Aorta (tissue), 5 donors: Measurements from ENCODE around the gene DIS3. TPM values are rescaled to one million over a fixed set of nuclear protein-coding genes. Genes with fewer than 3 reads are reported as not detected.
"Not testable (repeated sequence)": the region's sequence is repeated elsewhere in the genome, so short reads cannot be mapped to it uniquely, and the experiment has no call there.

Source experiments
- ATAC-seq: fragments of 200-7000 bp; cut with Tn5 transposase; one replicate; pipeline ENCODE4 v1.9.1; 2022; ENCODE audit warnings: moderate library complexity; ENCODE audit not compliant: low FRiP score
- DNase-seq, 2 donors: peaks; one replicate each; pipeline ENCODE4 v3.0.0-alpha.2; 2020
- H3K27ac ChIP-seq, 2 donors: one replicate each; pipeline ENCODE4 v1.5.1; 2013; ENCODE audit warnings: low read length in 2 of 2, mild to moderate bottlenecking in 2 of 2, moderate library complexity in 2 of 2, control low read depth in 1 of 2, inconsistent platforms in 1 of 2, low read depth in 1 of 2
- H3K27me3 ChIP-seq, 2 donors: one replicate each; pipeline ENCODE4 v1.6.1; 2013; ENCODE audit warnings: control low read depth in 1 of 2, low read length in 1 of 2, mild to moderate bottlenecking in 1 of 2, moderate library complexity in 1 of 2; ENCODE audit not compliant: insufficient read depth in 2 of 2, control insufficient read depth in 1 of 2
- H3K36me3 ChIP-seq, 2 donors: one replicate each; pipeline ENCODE4 v1.6.1; 2013; ENCODE audit warnings: control low read depth in 1 of 2, low read length in 1 of 2, mild to moderate bottlenecking in 1 of 2; ENCODE audit not compliant: insufficient read depth in 2 of 2, control insufficient read depth in 1 of 2
- H3K4me1 ChIP-seq, 2 donors: one replicate each; pipeline ENCODE4 v1.6.1; 2013; ENCODE audit warnings: low read length in 2 of 2, control low read depth in 1 of 2, mild to moderate bottlenecking in 1 of 2, moderate library complexity in 1 of 2; ENCODE audit not compliant: insufficient read depth in 2 of 2, control insufficient read depth in 1 of 2
- H3K4me3 ChIP-seq, 2 donors: one replicate each; pipeline ENCODE4 v1.5.1; 2013; ENCODE audit warnings: low read length in 2 of 2, control low read depth in 1 of 2, mild to moderate bottlenecking in 1 of 2
- H3K9me3 ChIP-seq: one replicate; pipeline ENCODE4 v1.6.1; 2013; ENCODE audit warnings: mild to moderate bottlenecking, low read length; ENCODE audit not compliant: control insufficient read depth
- WGBS, 2 donors: extraction: QIAGEN DNeasy Blood & Tissue Kit; methylation state at CpG; one replicate each; pipeline ENCODE4 v1.1.7; 2013; 5-methylcytosine and 5-hydroxymethylcytosine counted together
- intact Hi-C, 2 donors: fragments of 100-400 bp; cut with DNase I; formaldehyde crosslinking; loops; one replicate each; pipeline versions ENCODE4 v1.14.2 to v1.15.0; 2022
- long read RNA-seq, 2 donors: library from polyadenylated mRNA; unstranded; transcript quantifications; one replicate each; pipeline ENCODE4 v2.0.0, GENCODE V29; 2020 to 2021
- polyA plus RNA-seq, 2 donors: library from polyadenylated mRNA; stranded (reverse); fragments of 200-250 nt; gene quantifications; one replicate each; pipeline ENCODE4 v1.2.3, GENCODE V29; 2013
- total RNA-seq, 2 donors: library from RNA; stranded (reverse); fragmentation: NEBNext Ultra II Directional; extraction: Animal tissue kit (Norgen Biotek cat#: 25700); gene quantifications; one replicate each; pipeline ENCODE4 v1.2.1, GENCODE V29; 2021
- donor health status: healthy with polysubstance abuse.
- donor health status: Bipolar disorder and iron deficiency.
- donor health status: DM: no; HTN: no; CAD: no.
- donor health status: DM: no; HTN: no; CAD: no.
- donor health status: DM: yes; HTN: yes; CAD: no.

The DIS3 gene, protein sequence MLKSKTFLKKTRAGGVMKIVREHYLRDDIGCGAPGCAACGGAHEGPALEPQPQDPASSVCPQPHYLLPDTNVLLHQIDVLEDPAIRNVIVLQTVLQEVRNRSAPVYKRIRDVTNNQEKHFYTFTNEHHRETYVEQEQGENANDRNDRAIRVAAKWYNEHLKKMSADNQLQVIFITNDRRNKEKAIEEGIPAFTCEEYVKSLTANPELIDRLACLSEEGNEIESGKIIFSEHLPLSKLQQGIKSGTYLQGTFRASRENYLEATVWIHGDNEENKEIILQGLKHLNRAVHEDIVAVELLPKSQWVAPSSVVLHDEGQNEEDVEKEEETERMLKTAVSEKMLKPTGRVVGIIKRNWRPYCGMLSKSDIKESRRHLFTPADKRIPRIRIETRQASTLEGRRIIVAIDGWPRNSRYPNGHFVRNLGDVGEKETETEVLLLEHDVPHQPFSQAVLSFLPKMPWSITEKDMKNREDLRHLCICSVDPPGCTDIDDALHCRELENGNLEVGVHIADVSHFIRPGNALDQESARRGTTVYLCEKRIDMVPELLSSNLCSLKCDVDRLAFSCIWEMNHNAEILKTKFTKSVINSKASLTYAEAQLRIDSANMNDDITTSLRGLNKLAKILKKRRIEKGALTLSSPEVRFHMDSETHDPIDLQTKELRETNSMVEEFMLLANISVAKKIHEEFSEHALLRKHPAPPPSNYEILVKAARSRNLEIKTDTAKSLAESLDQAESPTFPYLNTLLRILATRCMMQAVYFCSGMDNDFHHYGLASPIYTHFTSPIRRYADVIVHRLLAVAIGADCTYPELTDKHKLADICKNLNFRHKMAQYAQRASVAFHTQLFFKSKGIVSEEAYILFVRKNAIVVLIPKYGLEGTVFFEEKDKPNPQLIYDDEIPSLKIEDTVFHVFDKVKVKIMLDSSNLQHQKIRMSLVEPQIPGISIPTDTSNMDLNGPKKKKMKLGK
- total RNA-seq (10 to 100 TPM; 26.0 to 27.8 TPM), polyA plus RNA-seq (10 to 100 TPM in 1 of 2 donors, 1 to 10 TPM in 1; 6.5 to 13.6 TPM)
- long read RNA-seq, donor 1, full-length matches to known transcripts, result 1 of 11 reads
- long read RNA-seq, donor 1, partial matches to known transcripts, result 6 of 11 reads
- long read RNA-seq, donor 1, other reads (novel, unspliced or antisense), result 4 of 11 reads
- long read RNA-seq, donor 2, full-length matches to known transcripts, result 1 of 14 reads
- long read RNA-seq, donor 2, partial matches to known transcripts, result 9 of 14 reads
- long read RNA-seq, donor 2, other reads (novel, unspliced or antisense), result 4 of 14 reads

DNA sequence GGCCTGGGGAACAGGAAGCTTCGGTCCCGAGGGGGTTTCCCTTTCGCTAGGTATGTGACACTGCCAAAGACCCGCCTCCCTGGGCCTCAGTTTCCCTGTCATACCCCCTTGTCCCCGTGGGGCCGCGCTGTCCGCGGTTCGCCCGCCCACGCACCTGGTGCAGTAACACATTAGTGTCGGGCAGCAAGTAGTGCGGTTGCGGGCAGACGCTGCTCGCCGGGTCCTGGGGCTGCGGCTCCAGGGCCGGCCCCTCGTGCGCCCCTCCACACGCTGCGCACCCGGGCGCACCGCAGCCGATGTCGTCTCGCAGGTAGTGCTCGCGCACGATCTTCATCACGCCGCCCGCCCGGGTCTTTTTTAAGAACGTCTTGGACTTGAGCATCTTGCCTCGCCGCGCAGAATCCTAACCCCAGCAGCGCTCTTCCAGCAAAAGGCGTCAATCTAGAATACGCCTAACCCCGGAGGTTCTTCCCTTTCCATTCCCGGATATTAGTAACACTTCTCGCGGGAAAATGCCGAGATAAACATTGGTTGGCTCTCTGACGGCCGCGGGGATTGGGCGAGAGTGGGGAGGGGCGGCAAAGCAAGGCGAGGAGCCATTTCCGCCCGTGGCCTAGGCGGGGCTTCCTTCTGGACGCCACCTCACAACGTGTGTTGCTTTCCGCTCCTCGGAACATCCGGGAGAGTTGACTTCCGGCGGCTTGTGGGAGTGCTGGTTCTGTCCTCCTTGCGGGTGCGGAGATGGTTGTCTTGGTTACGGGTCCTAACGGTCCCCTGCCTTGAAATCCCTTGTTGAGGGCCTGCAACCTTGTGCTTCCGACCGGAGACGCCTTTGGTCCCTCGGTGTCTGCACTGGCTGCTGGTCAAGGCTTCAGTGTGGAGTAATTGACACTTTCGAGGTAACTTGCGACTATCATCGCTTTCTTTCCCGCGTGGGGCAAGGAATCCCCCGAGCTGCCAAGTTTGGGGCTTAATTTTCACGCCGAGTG is at the start of gene DIS3, which contains the start of gene PIBF1:
Gene DIS3, minus strand, starts transcription at position 450 of the 989 bp plus-strand sequence. Its CDS starts 68 bp downstream, at position 382.
Gene PIBF1, plus strand, starts transcription at position 683 of the 989 bp plus-strand sequence. CDS start 1,337 bp downstream, outside the sequence.
- no peaks in the 10 kb centered on the region for H3K9me3 ChIP-seq
- H3K4me3 ChIP-seq, result peak within 1 kb of the TSS; percentile 73 to 96
- H3K4me1 ChIP-seq, result peaks cover 1 to 6% of the 10 kb centered on the region in 2 donors
- no peaks in the 10 kb centered on the region for H3K27me3 ChIP-seq
- 0% methylated on average over 80 to 81 of the region's 81 CpGs for WGBS, 2 donors
- H3K27ac ChIP-seq, result peak within 1 kb of the TSS; percentile 31 to 71
- ATAC-seq (peak; percentile 100), DNase-seq (peak; percentile 98 to 99)
- intact Hi-C loops, result loop anchor here in 1 of 2 donors (5.0 kb wide), 1 partner anchor 54 kb away; the partner anchor contains the start of genes BORA and MZT1
- peaks cover 3 to 12% of the 10 kb centered on the region in 2 donors for H3K36me3 ChIP-seq

DNA sequence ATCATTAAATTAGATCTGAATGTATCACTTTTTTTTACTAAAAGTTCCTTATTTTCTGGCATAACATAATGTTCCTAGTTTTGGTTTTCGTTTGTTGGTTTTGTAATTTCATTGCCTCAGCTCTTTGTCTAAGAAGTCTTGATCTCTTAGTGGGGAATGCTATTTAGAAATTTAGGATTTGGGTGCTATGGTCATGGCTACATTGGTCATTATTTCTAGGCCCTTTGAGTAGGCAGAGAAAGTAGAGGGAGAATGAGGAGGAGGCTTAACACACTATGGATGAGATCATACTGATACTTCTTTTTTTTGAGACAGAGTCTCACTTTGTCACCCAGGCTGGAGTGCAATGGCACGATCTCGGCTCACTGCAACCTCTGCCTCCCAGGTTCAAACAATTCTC is 42.0 kb upstream of the DIS3 start:
- Histone ChIP-seq H3K4me1 (no peaks in the 10 kb centered on the region), H3K4me3 (no peak overlapping the region), H3K9me3 (no peaks in the 10 kb centered on the region), H3K36me3 (no peaks in the 10 kb centered on the region), H3K27ac (no peak overlapping the region), H3K27me3 (no peaks in the 10 kb centered on the region)
- 93 to 96% methylated on average over 3 of the region's 3 CpGs for WGBS, 2 donors
- no peak for ATAC-seq
- intact Hi-C loops, result no loop called here
- DNase-seq, result no peak

DNA sequence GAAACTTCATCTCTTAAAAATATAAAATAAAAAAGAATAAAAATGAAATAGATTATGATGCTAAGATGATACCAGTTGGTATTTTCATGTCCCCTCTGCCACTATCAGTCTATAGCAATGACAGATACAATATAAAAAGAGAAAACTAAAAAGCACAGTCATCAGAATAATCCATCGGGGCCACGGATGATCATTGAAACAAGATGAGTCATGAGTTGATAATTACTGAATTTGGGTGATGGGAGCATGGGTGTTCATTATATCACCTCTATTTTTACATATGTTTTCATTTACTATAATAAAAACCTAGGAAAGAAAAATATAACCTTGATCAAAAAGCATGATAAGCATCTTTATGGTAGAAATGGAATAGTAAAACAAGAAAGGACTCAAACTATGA is 41.4 kb upstream of the DIS3 start:
- DNase-seq (no peak), ATAC-seq (no peak)
- no peaks in the 10 kb centered on the region for H3K36me3 ChIP-seq
- no peaks in the 10 kb centered on the region for H3K9me3 ChIP-seq
- WGBS, 2 donors, result 92 to 95% methylated on average over 2 of the region's 2 CpGs
- H3K4me1 ChIP-seq, result no peaks in the 10 kb centered on the region
- intact Hi-C loops, result no loop called here
- H3K27me3 ChIP-seq, result no peaks in the 10 kb centered on the region
- no peak overlapping the region for H3K4me3 ChIP-seq
- no peak overlapping the region for H3K27ac ChIP-seq

DNA sequence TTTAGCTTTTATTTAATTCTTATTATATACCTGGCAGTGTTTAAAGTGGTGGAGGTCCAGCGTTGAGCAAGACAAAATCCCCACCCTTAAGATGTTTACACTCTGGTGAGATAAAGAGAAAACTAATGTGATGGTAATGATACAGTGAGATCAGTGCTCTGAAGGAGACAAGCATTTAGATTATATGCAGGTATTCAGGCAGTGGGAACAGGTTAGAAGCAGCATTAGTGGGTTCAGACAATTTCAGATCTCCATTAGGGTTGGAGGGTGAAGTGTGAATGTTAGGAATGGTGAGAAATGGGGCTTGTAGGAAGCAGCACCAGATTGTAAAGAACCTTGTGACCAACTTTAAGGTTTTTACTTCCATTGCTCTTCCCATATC is 39.2 kb upstream of the DIS3 start:
- WGBS, 2 donors, result 62 to 68% methylated on average over 1 of the region's 1 CpG
- DNase-seq, result no peak
- Histone ChIP-seq H3K4me1 (no peaks in the 10 kb centered on the region), H3K27ac (no peak overlapping the region), H3K27me3 (no peaks in the 10 kb centered on the region), H3K9me3 (no peaks in the 10 kb centered on the region), H3K36me3 (no peaks in the 10 kb centered on the region), H3K4me3 (no peak overlapping the region)
- no peak for ATAC-seq
- intact Hi-C loops, result no loop called here

DNA sequence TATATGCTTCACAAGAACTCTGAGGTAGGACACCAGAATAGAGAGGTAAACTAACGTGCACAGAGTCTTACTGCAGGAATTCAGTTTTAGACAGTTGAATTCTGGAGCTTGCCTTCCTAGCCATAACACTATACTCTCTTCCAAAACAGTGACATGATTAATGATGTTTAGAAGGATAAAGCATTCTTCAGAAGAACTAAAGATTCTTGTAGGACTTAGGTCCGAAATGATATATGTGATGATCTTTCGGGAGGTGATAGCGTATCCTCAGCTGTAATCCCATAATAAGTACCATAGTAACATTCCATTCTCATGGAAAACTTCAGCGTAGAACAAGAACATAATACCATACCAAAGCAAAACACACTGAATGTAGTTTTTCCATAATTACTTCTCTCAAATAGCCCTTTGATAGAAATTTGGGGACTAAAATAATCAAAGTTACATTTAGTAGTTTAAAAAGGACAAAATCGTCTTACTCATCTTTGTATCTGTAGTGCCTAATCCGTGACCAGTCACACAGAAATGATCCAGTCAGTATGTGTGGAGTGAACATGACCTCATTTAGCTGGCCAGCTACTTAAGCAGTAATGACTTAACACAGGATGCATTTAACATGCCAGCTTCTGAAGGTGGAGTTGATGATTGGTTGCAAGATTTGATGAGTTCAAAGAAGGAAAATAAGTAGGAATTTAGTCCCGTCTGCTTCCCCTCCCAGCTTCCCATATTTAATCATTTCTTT is 38.6 kb upstream of the DIS3 start:
- Histone ChIP-seq H3K27ac (no peak overlapping the region), H3K27me3 (no peaks in the 10 kb centered on the region), H3K9me3 (no peaks in the 10 kb centered on the region), H3K4me3 (no peak overlapping the region), H3K36me3 (no peaks in the 10 kb centered on the region), H3K4me1 (no peaks in the 10 kb centered on the region)
- ATAC-seq, result no peak
- no peak for DNase-seq
- 88% methylated on average over 8 of the region's 8 CpGs for WGBS, 2 donors
- intact Hi-C loops, result no loop called here

DNA sequence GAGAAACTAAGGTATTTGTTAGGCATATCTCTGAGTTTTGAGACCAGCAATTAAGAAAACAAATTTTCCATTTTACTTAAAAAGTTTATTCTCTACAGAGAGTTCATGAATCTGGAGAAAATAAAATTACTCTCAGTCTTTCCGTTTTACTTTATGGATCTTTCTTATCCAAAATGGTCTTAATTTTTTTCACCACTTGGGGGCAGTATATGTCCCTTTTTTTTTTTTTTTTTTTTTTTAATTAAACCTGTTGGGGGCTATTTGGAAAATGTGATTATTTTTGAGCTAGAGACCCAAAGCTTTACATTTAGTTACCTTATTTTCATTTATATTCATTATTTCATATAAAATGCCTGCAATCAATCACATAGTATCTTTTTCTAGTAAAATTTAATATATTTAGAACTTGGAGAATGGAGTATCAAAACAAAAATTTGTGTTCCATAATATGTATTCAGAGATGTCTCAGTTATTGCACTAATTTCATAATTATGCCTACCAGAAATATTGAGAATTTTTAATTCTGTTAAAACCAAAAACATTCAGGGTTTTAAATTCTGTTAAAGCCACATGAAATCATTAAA is 27.3 kb upstream of the DIS3 start:
- WGBS, 2 donors, result 1 to 9% methylated on average over 1 of the region's 1 CpG

DNA sequence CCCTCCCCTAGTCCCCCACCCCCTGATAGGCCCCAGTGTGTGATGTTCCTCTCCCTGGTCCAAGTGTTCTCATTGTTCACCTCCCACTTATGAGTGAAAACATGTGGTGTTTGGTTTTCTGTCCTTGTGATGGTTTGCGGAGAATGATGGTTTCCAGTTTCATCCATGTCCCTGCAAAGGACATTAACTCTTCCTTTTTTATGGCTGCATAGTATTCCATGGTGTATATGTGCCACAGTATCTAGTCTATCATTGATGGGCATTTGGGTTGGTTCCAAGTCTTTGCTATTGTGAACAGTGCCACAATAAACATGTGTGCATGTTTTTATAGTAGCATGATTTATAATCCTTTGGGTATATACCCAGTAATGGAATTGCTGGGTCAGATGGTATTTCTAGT is 24.8 kb upstream of the DIS3 start:
- H3K9me3 ChIP-seq, H3K4me3 ChIP-seq, H3K4me1 ChIP-seq, intact Hi-C loops, H3K27me3 ChIP-seq, H3K27ac ChIP-seq, ATAC-seq, H3K36me3 ChIP-seq, DNase-seq: not testable (repeated sequence)
- WGBS, 2 donors, result 100% methylated on average over 1 of the region's 1 CpG

More for the DNA sequence above, 27.3 kb upstream of the DIS3 start:
- Histone ChIP-seq H3K36me3 (no peaks in the 10 kb centered on the region), H3K27me3 (no peaks in the 10 kb centered on the region), H3K27ac (no peak overlapping the region), H3K4me1 (no peaks in the 10 kb centered on the region), H3K9me3 (no peaks in the 10 kb centered on the region), H3K4me3 (no peak overlapping the region)
- intact Hi-C loops, result no loop called here
- DNase-seq (no peak), ATAC-seq (no peak)
